ENCODE results near the gene ROBO4. TPM values are rescaled to one million over a fixed set of nuclear protein-coding genes. Genes with fewer than 3 reads are reported as not detected.

Gene ROBO4
- total RNA-seq, 3 donors from 2014 or later = 4.8 to 8.4 (median 7.9) TPM

- no peak for TF ChIP-seq CTCF (IDR thresholded peaks at IDR 0.05)
- H3K36me3 ChIP-seq (ENCODE audit: low read depth) = no peaks in the 10 kb centered on the region
- no peaks in the 10 kb centered on the region for H3K9me3 ChIP-seq
- ATAC-seq (no peak), DNase-seq (no peak)
- H3K4me1 ChIP-seq (ENCODE audit: low read depth) = no peaks in the 10 kb centered on the region
- H3K4me3 ChIP-seq = no peak overlapping the region
- intact Hi-C loops (cut with DNase I, micrococcal nuclease) = no loop called here
Measured at GRCh38 chr11:124896071-124896750, 1.5 kb downstream of the ROBO4 start.

GRCh38 chr11:124895471-124895971 is 2.1 kb downstream of the ROBO4 start:
- Histone ChIP-seq H3K9me3 (no peaks in the 10 kb centered on the region), H3K4me3 (no peak overlapping the region), H3K4me1 (ENCODE audit: low read depth) (no peaks in the 10 kb centered on the region), H3K36me3 (ENCODE audit: low read depth) (no peaks in the 10 kb centered on the region)
- DNase-seq = no peak
- no peak for TF ChIP-seq CTCF (IDR thresholded peaks at IDR 0.05)
- intact Hi-C loops (cut with DNase I, micrococcal nuclease) = no loop called here
- ATAC-seq = no peak

GRCh38 chr11:124894606-124895430 is 2.8 kb downstream of the ROBO4 start:
- ATAC-seq = no peak
- Histone ChIP-seq H3K36me3 (ENCODE audit: low read depth) (no peaks in the 10 kb centered on the region), H3K4me1 (ENCODE audit: low read depth) (no peaks in the 10 kb centered on the region), H3K9me3 (no peaks in the 10 kb centered on the region), H3K4me3 (no peak overlapping the region)
- TF ChIP-seq CTCF (IDR thresholded peaks at IDR 0.05) = no peak
- no peak for DNase-seq
- intact Hi-C loops (cut with DNase I, micrococcal nuclease) = no loop called here

GRCh38 chr11:124893781-124894401 is 3.8 kb downstream of the ROBO4 start:
- intact Hi-C loops (cut with DNase I, micrococcal nuclease) = no loop called here
- Histone ChIP-seq H3K4me3 (no peak overlapping the region), H3K4me1 (ENCODE audit: low read depth) (no peaks in the 10 kb centered on the region), H3K36me3 (ENCODE audit: low read depth) (no peaks in the 10 kb centered on the region), H3K9me3 (no peaks in the 10 kb centered on the region)
- no peak for TF ChIP-seq CTCF (IDR thresholded peaks at IDR 0.05)
- no peak for DNase-seq
- no peak for ATAC-seq

GRCh38 chr11:124892750-124893454 is 4.8 kb downstream of the ROBO4 start:
- DNase-seq (no peak), ATAC-seq (no peak)
- intact Hi-C loops (cut with DNase I, micrococcal nuclease) = no loop called here
- no peak for TF ChIP-seq CTCF (IDR thresholded peaks at IDR 0.05)
- Histone ChIP-seq H3K4me1 (ENCODE audit: low read depth) (no peaks in the 10 kb centered on the region), H3K4me3 (no peak overlapping the region), H3K9me3 (no peaks in the 10 kb centered on the region), H3K36me3 (ENCODE audit: low read depth) (no peaks in the 10 kb centered on the region)
